ENCODE measurements around the gene CKB. TPM values are rescaled to one million over a fixed set of nuclear protein-coding genes. Genes with fewer than 3 reads are reported as not detected.

Gene CKB
- total RNA-seq, 2 donors from 2014 or later: 7.0 to 8.0 TPM

GRCh38 chr14:103556946-103557758, 34.5 kb upstream of the CKB start:
- no peaks in the 10 kb centered on the region for H3K9me3 ChIP-seq (ENCODE audit: control insufficient read depth, low read length, poor library complexity, severe bottlenecking)
- H3K4me3 Mint-ChIP-seq: no peak overlapping the region
- H3K27ac Mint-ChIP-seq: peak overlapping the region; percentile 29
- no peaks in the 10 kb centered on the region for H3K27me3 Mint-ChIP-seq
- no peak for DNase-seq
- H3K4me1 Mint-ChIP-seq: peaks cover 33% of the 10 kb centered on the region
- ATAC-seq: no peak
- H3K36me3 Mint-ChIP-seq (ENCODE audit: low read depth): no peaks in the 10 kb centered on the region

- no peaks in the 10 kb centered on the region for H3K9me3 ChIP-seq (ENCODE audit: control insufficient read depth, low read length, poor library complexity, severe bottlenecking)
- H3K4me1 Mint-ChIP-seq: peaks cover 24% of the 10 kb centered on the region
- no peak overlapping the region for H3K4me3 Mint-ChIP-seq
- H3K27me3 Mint-ChIP-seq: no peaks in the 10 kb centered on the region
- H3K27ac Mint-ChIP-seq: peak overlapping the region; percentile 75
- ATAC-seq (no peak), DNase-seq (no peak)
- no peaks in the 10 kb centered on the region for H3K36me3 Mint-ChIP-seq (ENCODE audit: low read depth)
Observed at GRCh38 chr14:103555559-103556337, 33.1 kb upstream of the CKB start.

DNA sequence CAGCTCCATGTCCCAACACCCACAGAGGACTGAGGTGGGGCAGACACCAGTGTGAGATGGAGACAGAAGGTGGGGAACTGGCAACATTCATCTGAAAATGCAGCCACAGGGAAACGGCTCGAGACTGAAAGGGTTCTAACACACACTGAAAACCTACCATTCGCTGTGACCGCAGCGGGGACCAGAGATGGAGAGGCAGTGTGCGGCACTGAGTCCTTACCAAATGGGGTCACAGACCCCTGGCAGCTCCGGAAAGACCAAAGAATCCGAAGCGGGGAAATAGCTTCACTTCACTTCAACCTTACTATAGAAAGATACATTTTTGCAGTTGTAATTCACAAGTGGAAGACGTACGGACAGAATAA, 30.2 kb upstream of the CKB start:
- DNase-seq: no peak
- H3K4me3 Mint-ChIP-seq: no peak overlapping the region
- H3K36me3 Mint-ChIP-seq (ENCODE audit: low read depth): no peaks in the 10 kb centered on the region
- H3K9me3 ChIP-seq (ENCODE audit: control insufficient read depth, low read length, poor library complexity, severe bottlenecking): no peaks in the 10 kb centered on the region
- no peak for ATAC-seq
- H3K4me1 Mint-ChIP-seq: peaks cover 17% of the 10 kb centered on the region
- H3K27ac Mint-ChIP-seq: no peak overlapping the region
- H3K27me3 Mint-ChIP-seq: no peaks in the 10 kb centered on the region

DNA sequence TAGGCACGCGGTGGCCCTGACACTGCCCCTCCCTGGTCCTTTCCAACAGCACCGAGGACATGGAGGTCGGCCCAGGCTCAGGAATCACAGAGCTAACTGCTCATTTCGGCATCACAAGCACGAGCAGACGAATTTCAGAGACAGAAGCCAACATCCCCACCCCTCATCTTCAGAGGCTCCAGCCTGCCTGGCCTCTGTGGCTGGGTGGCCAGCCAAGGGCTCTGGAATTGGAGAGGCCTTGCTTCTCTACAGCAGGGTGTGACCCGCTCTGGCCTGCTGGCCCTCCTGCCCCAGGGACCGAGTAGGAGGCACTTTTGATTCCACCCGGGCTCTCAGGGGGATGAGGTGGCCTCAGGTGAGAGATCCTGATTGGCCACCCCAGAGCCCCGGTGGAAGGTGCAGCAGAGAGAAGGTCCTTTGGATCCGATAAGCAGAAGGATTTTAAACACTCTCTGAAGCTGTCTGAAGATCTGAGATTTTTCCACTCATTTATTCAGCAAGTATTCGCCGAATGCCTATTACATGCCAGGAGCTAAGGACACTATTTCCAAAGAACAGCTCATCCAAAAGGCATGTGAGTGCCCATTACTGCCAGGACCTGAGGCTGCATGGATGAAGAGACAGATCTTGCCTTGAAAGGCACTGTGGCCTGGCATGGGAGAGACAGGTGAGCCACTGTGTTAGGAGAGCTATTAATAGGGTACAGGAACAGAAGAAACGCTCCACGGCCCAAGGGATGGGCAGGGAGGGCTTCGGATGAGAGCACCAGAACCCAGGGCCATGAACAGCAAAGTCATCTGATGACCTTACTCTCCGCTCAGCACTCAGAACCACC, 29.6 kb upstream of the CKB start:
- Mint-ChIP-seq H3K36me3 (ENCODE audit: low read depth) (no peaks in the 10 kb centered on the region), H3K4me1 (peaks cover 13% of the 10 kb centered on the region), H3K27ac (no peak overlapping the region), H3K4me3 (no peak overlapping the region), H3K27me3 (no peaks in the 10 kb centered on the region)
- no peak for DNase-seq
- no peak for ATAC-seq
- H3K9me3 ChIP-seq (ENCODE audit: control insufficient read depth, low read length, poor library complexity, severe bottlenecking): no peaks in the 10 kb centered on the region

DNA sequence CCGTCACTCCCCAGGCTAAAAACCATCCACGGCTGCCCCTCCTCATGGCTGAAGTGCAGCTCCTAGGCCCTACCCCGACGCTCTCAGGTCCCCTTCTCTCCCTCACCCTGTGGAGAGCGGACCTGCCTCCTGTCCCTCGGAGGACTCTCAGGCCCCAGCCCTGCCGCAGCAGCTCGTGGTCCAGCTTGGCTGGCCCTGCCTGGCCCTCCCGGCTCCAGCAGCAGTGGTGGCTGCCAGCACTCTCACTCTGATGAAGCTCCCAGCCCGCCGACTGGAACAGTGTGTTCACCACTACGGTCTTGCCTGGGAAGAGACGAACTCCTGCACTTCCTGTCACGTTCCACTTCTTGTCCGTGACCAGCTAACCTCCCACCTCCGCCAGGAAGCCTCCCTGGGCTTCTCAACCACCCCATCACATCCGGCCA, 28.7 kb upstream of the CKB start:
- no peak for ATAC-seq
- H3K27ac Mint-ChIP-seq: no peak overlapping the region

DNA sequence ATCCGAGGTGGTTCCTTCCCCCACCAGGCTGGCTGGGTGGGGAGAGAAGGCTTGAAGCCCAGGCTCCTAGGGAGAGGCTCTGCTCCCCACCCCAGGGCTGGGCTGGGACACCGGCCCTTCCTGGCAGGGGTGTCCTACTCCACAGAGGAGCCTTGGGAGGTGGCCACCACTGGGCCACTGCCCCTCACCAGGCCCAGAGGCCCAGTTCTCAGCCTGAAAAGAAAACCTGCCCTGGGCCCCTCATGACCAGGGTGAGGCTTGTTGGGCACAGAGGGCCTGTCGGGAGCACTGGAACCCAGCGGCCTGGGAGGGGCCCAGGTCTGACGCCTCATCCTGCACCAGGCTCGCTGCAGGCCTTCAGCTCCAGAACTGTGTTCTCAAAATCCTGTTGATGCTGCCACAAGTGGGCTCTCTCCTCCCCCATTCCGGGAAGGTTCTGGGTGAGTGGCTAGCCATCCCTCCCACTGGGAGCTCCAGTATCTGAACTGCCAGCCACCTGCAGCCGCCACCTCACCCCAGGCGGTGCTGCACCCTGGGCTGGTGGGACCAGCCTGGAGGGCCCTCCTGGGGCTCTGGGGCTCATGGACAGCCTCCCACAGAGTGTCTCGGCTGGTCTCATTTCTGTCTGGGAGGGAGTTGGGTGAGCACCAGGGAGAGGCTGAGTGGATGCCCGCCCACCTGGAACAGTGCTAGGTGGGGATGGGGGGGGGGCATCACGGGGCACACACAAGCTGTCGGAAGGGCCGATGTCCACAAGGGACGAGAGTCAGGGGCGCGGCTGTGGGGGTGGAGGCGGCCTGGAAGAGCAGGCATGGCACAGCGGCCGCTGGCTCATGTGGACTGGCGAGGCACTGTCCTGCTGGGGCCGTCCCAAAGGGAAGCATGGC, 28.1 kb upstream of the CKB start:
- no peak overlapping the region for H3K27ac Mint-ChIP-seq
- DNase-seq (no peak), ATAC-seq (no peak)
- H3K36me3 Mint-ChIP-seq (ENCODE audit: low read depth): no peaks in the 10 kb centered on the region
- no peaks in the 10 kb centered on the region for H3K27me3 Mint-ChIP-seq
- H3K4me3 Mint-ChIP-seq: no peak overlapping the region
- peaks cover 13% of the 10 kb centered on the region for H3K4me1 Mint-ChIP-seq
- no peaks in the 10 kb centered on the region for H3K9me3 ChIP-seq (ENCODE audit: control insufficient read depth, low read length, poor library complexity, severe bottlenecking)

More for the DNA sequence above, 28.7 kb upstream of the CKB start:
- no peak for DNase-seq
- H3K27me3 Mint-ChIP-seq: no peaks in the 10 kb centered on the region
- H3K4me3 Mint-ChIP-seq: no peak overlapping the region
- H3K4me1 Mint-ChIP-seq: peaks cover 11% of the 10 kb centered on the region
- no peaks in the 10 kb centered on the region for H3K9me3 ChIP-seq (ENCODE audit: control insufficient read depth, low read length, poor library complexity, severe bottlenecking)
- no peaks in the 10 kb centered on the region for H3K36me3 Mint-ChIP-seq (ENCODE audit: low read depth)

DNA sequence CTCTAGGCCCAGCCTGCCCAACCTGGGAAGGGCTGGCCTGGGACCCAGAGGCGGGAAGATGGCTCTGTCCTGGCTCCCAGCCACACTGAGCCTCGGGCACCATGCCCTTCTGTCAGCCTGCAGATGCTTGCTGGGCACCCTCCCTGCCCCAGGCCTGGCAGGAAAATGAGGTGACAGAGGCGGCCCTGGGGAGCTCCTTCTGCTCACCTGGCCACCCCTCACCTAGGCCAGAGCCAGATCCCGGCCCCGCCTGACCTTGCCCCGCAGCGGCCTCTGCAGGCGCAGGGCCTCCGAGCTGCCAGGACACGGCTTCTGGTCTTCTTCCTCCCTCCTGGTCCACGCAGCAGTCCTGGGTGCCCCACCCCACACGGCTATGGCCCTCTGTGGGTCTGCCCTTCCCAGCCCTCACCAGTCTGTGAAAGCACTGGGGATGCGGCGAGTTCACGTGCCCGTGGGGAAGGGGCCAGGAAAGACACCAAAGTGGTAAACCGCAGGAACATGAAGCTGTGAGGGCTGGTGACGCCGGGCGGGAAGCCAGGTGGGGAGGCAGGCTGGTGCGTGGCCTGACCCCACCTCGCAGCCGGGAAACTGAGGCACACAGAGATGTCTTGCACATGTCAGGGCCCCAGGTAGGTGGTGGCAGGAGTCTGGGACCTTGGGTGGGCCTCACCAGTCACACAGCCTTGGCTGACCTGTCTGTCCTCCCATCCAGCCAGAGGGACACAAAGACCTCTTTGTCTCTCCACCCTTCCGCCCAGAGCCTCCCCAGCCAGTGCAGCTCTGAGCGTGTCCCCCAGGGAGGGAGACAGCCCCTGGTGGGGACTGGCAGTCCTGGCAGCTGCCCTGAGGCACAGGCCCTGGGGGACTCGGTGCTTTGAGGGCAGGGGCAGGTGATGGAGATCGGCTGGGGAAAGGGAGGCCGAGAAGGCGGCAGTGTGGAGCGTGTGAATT, 27.0 kb upstream of the CKB start:
- ATAC-seq (no peak), DNase-seq (no peak)
- no peaks in the 10 kb centered on the region for H3K9me3 ChIP-seq (ENCODE audit: control insufficient read depth, low read length, poor library complexity, severe bottlenecking)
- no peaks in the 10 kb centered on the region for H3K27me3 Mint-ChIP-seq
- H3K27ac Mint-ChIP-seq: no peak overlapping the region
- no peak overlapping the region for H3K4me3 Mint-ChIP-seq
- H3K36me3 Mint-ChIP-seq (ENCODE audit: low read depth): no peaks in the 10 kb centered on the region
- H3K4me1 Mint-ChIP-seq: peaks cover 5% of the 10 kb centered on the region

DNA sequence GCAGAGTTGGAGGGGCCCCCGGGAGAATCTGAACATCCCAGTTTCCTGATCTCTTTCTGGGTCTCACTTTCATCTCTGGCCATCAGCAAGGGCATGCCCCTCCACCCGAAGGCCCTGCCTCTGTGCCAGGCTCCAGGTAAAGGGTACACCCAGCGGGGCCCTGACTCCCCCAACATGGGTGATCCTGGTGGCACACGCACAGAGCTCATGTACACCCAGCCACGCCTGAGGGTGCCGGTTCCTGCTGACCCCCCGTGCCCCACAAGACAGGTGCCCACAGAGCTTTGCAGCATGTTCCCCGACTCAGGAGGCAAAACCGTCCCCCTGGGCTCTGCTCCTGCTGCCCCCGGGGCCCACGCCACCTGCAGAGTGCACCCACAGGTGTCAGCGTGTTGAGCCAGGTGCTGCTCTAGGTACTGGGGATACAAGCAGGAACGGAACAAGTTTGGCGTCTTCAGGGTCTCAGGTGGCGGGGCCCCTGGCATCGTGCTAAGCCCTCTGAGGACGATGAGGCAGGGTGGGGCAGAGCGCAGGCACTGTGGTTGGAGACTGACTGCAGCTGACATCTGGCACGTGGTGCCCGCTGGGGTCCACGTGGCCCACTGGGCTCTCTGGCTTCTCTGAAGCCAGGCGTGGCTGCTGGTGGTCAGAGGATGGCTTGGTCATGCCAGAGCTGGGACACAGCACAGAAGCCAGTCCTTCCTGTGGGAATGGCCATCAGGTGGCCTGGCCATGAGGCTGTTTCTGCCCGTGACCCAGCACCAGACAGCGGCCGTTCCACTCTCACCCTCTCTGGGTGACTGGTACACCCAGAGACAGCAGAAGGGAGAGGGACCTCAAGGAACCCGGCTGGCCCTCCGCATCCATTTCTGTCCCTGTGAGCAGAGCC, 26.1 kb upstream of the CKB start:
- Mint-ChIP-seq H3K36me3 (ENCODE audit: low read depth) (no peaks in the 10 kb centered on the region), H3K4me1 (peaks cover 5% of the 10 kb centered on the region), H3K4me3 (no peak overlapping the region), H3K27ac (no peak overlapping the region), H3K27me3 (no peaks in the 10 kb centered on the region)
- ATAC-seq (no peak), DNase-seq (no peak)
- H3K9me3 ChIP-seq (ENCODE audit: control insufficient read depth, low read length, poor library complexity, severe bottlenecking): no peaks in the 10 kb centered on the region

- Mint-ChIP-seq H3K4me1 (peaks cover 5% of the 10 kb centered on the region), H3K27me3 (no peaks in the 10 kb centered on the region), H3K4me3 (no peak overlapping the region), H3K27ac (no peak overlapping the region), H3K36me3 (ENCODE audit: low read depth) (no peaks in the 10 kb centered on the region)
- no peaks in the 10 kb centered on the region for H3K9me3 ChIP-seq (ENCODE audit: control insufficient read depth, low read length, poor library complexity, severe bottlenecking)
- ATAC-seq (no peak), DNase-seq (no peak)
Observed at GRCh38 chr14:103547941-103548462, 25.4 kb upstream of the CKB start.

GRCh38 chr14:103547455-103547940, 24.9 kb upstream of the CKB start:
- Mint-ChIP-seq H3K4me1 (peaks cover 5% of the 10 kb centered on the region), H3K27ac (no peak overlapping the region), H3K27me3 (no peaks in the 10 kb centered on the region), H3K4me3 (no peak overlapping the region), H3K36me3 (ENCODE audit: low read depth) (no peaks in the 10 kb centered on the region)
- no peak for ATAC-seq
- H3K9me3 ChIP-seq (ENCODE audit: control insufficient read depth, low read length, poor library complexity, severe bottlenecking): no peaks in the 10 kb centered on the region
- DNase-seq: no peak

All from T-helper 17 cell (primary cell).